Activated naive CD8-positive, alpha-beta T cell treated with anti-CD3 and anti-CD28 coated beads, Interleukin-2, amount 50 U/mL, for 16 hours (primary cell): ENCODE results near the gene AMACR.

Experiments used
- DNase-seq: peaks from one replicate; pipeline ENCODE4 v3.0.0-alpha.2; 2020; ENCODE audit warnings: low read depth, low spot score

Gene AMACR

DNA sequence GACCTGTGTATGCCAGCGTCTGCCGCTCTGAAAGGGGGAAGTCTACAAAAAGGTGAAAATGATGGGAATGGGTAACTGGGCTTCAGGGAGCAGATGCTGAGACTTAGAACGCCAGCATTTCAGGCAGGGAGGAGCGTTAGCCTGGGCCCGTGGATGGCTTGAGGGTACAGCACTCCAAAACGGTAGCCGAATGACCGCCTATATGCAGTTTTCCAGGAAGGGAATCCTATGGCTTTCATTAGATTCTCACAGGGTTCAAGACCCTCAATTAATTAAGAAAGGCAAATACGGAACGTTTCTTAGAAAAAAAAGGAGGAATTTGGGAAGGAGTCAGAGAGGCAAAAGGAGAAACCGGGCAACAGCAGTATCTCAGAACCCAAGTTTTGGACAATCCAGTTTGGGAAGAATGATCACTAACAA is 639 bp downstream of the AMACR start:
- DNase-seq = no peak

DNA sequence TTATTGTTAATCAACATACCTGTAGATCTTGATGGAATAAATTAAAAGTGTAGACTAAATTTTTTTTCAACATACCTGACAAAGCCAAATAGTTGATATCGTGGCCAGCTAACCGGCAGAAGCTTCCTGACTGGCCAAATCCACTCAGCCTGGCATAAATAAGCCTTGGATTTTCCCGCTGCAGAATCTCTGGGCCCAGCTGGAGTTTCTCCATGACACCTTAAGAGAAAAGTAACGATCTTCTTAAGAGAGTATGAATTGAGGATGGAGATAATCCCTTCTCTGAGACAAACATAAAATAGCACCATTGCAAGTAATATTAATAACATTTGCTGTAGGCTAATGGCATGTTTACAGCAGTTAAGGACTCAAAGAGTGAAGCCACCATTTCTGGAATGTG is 2.2 kb downstream of the AMACR start:
- DNase-seq = no peak

DNA sequence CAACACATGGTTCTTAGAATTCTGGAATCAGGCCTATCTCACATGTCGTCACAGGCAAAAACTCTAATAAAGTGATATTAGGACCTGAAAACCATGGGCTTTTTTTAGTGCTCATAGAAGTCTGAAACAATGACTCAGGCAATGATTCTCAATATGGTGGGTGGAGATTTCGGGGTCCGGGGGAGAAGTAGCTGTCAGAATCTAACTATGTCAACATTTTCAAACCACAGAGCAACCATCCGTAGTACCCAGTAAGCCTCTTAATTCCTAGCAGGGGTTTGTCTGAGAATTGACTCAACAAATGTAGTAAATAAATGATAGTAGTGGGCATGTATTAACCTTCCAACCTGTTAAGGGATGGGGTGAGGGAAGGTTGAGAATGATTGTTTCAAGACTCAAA is 2.6 kb downstream of the AMACR start:
- no peak for DNase-seq

DNA sequence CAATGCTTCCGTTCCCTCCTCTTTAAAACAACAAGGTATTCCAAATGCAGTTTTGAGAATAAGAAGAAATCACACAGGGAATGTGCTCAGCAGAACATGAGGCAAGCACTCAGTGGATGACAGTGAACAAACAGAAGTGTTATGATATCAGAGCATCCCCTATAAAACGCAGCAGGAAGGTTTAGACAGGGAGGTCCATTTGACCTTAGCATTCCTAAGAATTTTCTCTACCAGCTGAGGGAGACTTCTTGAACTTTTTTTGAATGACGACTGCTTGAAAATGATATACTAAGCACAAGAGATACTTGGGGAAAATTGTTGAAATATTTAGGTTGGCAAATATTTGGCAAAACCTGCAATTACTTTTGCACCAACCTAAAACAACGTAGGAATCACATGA is 3.9 kb downstream of the AMACR start:
- no peak for DNase-seq

- no peak for DNase-seq
These were observed 5.1 kb downstream of the AMACR start for GRCh38 chr5:34002629-34003328.

- DNase-seq = no peak
These were observed 6.5 kb downstream of the AMACR start for GRCh38 chr5:34001241-34001841.

DNA sequence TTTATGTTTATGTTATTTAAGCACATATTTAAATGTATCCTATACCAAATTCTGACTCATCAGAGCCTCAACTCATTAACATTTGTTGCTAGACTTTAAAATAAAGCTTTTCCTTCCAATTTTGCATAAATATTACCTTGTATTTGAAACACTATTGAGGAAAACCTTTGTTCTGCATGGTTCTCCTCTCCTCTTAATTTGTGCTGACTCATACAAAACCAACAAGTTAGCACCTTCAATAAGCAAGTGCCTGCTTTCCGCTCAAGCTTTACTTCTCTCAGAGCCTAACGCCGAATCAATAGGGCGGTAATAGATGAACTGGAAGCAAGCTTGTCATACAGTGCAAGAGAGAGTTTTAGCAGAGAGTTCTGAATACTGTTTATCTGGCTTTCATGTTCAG is 7.9 kb downstream of the AMACR start:
- no peak for DNase-seq

DNA sequence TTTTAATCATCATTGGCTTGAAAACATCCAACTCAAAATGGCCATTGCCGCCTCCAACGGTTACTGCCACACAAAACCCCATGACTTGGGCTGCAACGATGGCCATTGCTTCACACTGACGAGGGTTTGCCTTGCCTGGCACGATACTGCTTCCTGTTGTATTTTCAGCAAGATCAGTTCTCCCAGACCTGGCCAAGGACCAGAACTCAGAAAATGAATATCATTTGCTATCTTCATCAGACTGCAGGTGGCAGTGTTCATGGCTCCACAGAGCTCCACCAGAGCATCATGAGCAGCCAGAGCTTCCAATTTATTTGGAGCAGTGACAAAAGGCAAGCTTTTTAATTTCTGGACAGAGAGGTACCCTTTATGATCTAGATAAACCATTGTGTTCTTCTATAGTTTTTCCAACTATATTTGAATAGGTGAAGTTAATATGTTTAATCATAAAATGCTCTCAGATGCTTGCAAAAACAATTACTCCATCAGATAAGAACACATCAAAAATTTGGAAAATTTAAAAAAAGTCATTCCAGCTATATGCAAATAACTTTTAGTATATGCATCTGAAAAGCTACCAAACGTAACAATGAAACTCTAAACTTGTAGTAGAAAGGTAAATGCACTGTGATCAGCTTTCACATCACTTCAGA is 10.4 kb downstream of the AMACR start:
- DNase-seq = no peak

- DNase-seq = no peak
These were observed 12.0 kb downstream of the AMACR start for GRCh38 chr5:33995865-33996264.

GRCh38 chr5:33994845-33995244 is 13.0 kb downstream of the AMACR start:
- DNase-seq = no peak

- DNase-seq = no peak
These were observed 15.0 kb downstream of the AMACR start for GRCh38 chr5:33992864-33993263.

GRCh38 chr5:33985447-33985846 is 22.4 kb downstream of the AMACR start:
- DNase-seq = no peak

DNA sequence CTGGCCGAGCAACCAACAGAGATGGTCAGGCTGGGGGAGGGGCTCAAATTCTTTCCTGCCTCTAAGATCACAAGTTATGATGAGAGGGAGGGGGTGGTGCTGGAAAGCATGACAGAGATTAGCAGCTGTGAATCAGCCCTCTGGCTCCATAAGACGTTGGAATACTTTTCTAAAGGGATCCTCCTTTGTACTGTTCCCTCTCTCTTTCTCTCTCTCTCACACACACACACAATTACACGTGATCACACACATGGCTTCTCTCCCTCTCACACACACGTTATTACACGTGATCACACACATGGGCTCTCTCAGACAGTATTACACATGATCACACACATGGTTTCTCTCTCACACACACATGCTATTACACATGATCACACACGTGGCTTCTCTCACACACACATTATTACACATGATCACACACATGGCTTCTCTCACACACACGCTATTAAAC is 23.2 kb downstream of the AMACR start, which contains the start of gene SLC45A2:
TSS of gene SLC45A2 (minus strand) at position 23 of the 454 bp plus-strand sequence. CDS start 110 bp downstream, outside the sequence.
- no peak for DNase-seq

DNA sequence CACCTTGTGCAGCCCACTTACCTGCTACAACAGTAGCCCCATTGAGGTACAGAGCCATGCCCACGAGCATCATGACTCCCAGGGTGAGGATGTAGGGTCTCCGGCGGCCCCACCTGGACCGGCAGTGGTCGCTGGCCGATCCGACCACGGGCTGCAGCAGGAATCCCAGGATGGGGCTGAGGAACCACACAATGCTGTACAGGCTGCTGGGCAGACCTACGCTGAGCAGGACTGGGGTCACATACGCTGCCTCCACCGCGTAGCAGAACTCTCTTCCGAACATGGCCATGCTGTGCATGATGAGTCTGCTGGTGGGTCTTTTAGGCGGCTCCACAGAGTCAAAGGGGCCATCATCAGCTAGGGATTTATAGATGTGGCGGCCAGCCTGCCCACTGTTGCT is 23.7 kb downstream of the AMACR start:
- no peak for DNase-seq

DNA sequence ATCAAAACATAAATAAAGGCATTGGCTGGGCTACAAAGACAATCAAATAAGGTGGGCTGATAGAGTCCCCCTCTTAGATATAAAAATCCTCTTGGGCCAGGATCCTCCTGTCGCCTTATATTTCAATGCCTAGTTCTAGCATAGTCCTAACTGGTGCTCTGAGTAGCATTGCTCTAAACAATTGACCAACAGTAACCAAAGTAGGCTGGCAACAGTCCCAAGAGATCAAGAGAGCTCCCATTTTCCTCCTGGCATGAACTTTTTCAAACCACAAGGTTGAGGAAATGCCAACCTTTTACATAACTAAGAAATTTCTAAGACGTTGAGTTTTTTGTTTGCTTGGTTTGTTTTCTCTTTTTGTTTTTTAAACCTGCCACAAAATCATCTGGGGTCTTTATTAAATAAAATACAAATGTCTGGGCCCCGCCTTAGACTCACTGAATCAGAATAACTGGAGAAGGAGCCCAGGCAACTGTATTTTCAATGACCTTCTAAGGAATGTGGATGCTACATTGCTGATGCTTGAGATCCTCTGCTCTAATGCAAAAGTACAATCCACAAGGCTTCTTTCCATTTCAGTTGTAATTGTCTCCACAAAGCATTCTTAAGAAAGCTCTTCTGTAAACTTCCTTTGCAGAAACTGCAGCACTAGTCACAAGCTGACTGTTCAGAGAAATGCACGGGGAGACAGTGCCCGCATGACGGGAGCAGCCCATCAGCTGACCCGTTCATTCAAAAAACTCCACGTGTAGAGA is 26.3 kb downstream of the AMACR start:
- no peak for DNase-seq

DNA sequence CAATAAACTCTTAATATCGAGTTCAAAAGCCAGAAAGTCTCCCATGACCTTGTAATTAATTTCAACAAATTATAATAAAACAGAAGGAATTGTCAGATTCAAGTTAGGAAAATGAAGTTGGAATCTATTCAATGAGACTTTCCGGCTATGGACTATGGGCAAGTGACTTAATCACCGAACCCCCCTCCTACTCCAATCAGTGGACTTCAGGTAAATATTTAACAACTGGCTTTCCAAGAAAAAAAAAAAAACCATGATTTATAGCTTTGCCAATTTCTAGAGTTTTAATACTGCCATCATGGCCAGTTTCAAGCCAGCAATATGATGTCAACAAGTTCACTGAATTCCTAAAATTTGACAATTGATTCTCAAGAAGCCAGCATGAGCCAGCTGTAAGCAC is 27.8 kb downstream of the AMACR start:
- DNase-seq = no peak

- DNase-seq = no peak
These were observed 29.5 kb downstream of the AMACR start for GRCh38 chr5:33978306-33978705.

GRCh38 chr5:33976307-33976706 is 31.5 kb downstream of the AMACR start:
- no peak for DNase-seq

DNA sequence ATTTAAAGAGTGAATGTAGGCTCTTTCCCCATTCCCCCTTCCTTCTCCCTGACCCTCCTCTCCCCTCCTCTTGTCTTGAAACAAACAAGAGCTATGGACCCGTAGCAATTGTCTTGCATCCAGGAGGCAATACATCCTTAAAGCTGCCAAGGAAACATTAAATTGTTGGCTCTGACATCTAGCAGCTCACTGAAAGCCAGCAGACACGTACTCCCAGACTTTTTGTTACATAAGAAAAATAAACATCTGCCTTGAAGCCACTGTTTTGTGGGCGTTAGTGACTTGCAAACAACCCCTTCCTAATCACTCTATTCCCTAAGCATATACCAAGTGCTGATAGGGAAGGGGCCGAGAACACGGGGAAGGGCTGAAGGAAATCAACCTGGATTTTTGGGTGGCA is 32.0 kb downstream of the AMACR start:
- no peak for DNase-seq

- DNase-seq = no peak
These were observed 34.6 kb downstream of the AMACR start for GRCh38 chr5:33973271-33973670.

DNA sequence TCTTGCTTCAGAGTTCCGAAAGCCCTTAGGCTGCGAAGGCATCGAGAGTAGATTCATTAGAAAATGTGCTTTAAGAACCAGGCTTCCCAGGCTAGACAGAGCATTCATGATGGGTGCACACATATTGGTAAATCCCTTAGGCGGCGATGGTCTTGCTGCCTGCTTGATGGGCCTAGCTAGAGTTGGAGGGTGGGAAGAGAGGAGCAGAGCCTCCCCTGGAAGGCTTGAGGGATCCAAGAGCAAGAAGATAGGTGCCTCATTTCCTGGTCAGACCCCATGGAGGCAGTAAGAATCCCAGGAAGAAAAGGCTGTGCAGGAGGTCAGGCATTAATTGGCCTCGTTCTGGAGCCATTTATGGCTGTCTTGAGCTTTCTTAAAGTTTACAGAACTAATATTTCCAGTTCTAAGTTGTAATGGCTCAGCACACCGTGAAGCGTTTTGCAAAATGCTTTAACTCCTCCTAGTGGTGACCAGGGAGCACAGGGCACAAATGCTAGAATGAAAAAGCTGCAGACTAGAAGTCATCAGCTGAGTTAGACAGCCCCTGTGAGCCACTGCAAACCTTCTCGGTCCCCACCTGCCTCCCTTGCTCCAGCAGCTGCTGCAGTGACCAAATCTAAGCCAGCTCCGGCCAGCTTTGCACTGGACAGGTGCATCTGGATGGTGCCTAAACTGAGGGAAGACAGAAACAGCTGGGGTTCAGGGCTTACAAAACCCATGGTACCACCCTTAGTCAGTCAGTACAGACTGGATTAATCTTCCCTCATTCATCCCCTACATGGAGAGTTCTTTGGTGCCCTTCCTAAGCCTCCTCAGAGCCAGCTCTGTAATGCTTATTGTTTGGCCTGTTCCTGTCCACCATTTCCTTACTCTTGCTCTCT is 38.0 kb downstream of the AMACR start:
- DNase-seq = no peak
